Measurements from ENCODE around the gene CDC27. TPM values are rescaled to one million over a fixed set of nuclear protein-coding genes. Genes with fewer than 3 reads are reported as not detected.
"Not testable (repeated sequence)": the region's sequence is repeated elsewhere in the genome, so short reads cannot be mapped to it uniquely, and the experiment has no call there.

CDC27 gene
- total RNA-seq, 1 donor from 2014 or later = 73.7 TPM

DNA sequence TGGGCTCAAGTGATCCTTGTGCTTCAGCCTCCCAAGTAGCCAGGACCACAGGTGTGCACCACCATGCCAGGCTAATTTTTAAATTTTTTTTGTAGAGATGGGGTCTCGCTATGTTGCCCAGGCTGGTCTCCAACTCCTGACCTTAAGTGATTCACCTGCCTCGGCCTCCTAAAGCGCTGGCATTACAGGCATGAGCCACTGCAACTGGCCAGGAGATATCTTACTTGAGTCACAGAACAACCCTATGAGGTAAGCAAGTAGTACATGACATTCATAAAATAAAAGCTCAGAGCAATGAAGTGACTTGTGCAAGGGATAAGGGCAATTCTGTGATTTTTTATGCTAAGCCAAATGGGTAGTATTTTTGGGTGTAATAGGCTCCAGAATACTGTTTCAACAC lies 57.3 kb downstream of the CDC27 start:
- no peaks in the 10 kb centered on the region for H3K27me3 ChIP-seq (ENCODE audit: control insufficient read depth, insufficient read depth, low read length)
- no peak overlapping the region for H3K4me3 ChIP-seq (ENCODE audit: low read depth, low read length)
- TF ChIP-seq, protein P1, sequence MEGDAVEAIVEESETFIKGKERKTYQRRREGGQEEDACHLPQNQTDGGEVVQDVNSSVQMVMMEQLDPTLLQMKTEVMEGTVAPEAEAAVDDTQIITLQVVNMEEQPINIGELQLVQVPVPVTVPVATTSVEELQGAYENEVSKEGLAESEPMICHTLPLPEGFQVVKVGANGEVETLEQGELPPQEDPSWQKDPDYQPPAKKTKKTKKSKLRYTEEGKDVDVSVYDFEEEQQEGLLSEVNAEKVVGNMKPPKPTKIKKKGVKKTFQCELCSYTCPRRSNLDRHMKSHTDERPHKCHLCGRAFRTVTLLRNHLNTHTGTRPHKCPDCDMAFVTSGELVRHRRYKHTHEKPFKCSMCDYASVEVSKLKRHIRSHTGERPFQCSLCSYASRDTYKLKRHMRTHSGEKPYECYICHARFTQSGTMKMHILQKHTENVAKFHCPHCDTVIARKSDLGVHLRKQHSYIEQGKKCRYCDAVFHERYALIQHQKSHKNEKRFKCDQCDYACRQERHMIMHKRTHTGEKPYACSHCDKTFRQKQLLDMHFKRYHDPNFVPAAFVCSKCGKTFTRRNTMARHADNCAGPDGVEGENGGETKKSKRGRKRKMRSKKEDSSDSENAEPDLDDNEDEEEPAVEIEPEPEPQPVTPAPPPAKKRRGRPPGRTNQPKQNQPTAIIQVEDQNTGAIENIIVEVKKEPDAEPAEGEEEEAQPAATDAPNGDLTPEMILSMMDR (IDR thresholded peaks at IDR 0.05; ENCODE audit: insufficient read depth, low read length, severe bottlenecking) = no peak
- FAIRE-seq (no peak), DNase-seq (ENCODE audit: low read depth) (no peak)
- H3K36me3 ChIP-seq (ENCODE audit: control insufficient read depth, insufficient read depth, low read length) = peaks cover 4% of the 10 kb centered on the region

DNA sequence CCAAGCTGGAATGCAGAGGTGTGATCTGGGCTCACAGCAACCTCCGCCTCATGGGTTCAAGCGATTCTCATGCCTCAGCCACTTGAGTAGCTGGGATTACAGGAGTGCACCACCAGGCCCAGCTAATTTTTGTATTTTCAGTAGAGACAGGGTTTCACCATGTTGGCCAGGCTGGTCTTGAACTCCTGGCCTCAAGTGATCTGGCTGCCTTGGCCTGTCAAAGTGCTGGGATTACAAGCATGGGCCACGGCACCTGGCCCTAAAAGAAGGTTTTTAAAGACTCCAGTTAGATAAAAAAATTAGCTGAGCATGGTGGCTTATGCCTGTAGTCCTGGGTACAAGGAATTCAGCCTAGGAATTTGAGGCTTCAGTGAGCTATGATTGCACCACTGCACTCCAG lies 62.3 kb downstream of the CDC27 start:
- FAIRE-seq; H3K27me3 ChIP-seq (ENCODE audit: control insufficient read depth, insufficient read depth, low read length); H3K4me3 ChIP-seq (ENCODE audit: low read depth, low read length); H3K36me3 ChIP-seq (ENCODE audit: control insufficient read depth, insufficient read depth, low read length); DNase-seq (ENCODE audit: low read depth): not testable (repeated sequence)

DNA sequence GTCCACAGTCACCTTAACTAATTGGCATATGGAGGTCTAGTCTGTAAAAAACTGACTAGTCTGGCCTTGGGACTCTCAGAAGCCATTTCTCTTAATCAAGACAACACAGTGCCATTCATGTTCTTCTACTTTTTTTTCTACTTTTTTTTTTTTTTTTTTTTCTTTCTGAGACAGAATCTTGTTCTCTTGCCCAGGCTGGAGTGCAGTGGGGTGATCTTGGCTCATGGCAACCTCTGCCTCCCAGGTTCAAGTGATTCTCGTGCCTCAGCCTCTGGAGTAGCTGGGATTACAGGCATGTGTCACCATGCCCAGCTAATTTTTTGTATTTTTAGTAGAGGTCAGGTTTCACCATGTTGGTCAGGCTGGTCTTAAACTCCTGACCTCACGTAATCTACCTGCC lies 65.8 kb downstream of the CDC27 start:
- H3K4me3 ChIP-seq (ENCODE audit: low read depth, low read length); H3K27me3 ChIP-seq (ENCODE audit: control insufficient read depth, insufficient read depth, low read length); DNase-seq (ENCODE audit: low read depth); FAIRE-seq; H3K36me3 ChIP-seq (ENCODE audit: control insufficient read depth, insufficient read depth, low read length): not testable (repeated sequence)

DNA sequence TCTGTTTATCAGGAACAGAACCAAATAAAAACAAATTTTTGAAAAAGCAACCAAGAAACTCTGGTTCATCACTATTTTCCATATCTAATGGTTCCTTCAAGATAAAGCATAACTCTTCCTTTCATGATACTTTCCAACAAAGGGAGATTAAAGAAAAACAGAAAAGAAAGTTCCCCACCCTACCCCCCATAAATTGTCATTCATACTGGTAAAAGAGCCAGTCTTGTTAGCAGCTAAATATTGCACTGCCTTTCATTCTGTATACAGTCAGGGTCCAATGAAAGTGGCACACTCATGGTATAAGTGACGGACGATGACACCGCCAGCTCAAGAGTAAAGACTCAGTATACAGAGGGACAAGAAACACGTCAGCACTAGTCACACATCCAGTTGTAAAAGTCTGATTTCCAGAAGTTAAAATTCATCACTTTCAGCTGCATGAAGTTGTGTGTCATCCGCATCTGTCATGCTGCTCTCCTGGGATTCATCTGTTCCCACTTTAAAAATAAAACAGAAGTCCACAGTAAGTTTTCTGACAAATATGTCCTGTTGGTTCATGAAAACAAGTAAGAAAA lies 68.5 kb downstream of the CDC27 start:
- TF ChIP-seq, protein P1 (IDR thresholded peaks at IDR 0.05; ENCODE audit: insufficient read depth, low read length, severe bottlenecking) = no peak
- DNase-seq (ENCODE audit: low read depth) (peak; percentile 36), FAIRE-seq (no peak)
- no peak overlapping the region for H3K4me3 ChIP-seq (ENCODE audit: low read depth, low read length)
- no peaks in the 10 kb centered on the region for H3K36me3 ChIP-seq (ENCODE audit: control insufficient read depth, insufficient read depth, low read length)
- H3K27me3 ChIP-seq (ENCODE audit: control insufficient read depth, insufficient read depth, low read length) = no peaks in the 10 kb centered on the region

DNA sequence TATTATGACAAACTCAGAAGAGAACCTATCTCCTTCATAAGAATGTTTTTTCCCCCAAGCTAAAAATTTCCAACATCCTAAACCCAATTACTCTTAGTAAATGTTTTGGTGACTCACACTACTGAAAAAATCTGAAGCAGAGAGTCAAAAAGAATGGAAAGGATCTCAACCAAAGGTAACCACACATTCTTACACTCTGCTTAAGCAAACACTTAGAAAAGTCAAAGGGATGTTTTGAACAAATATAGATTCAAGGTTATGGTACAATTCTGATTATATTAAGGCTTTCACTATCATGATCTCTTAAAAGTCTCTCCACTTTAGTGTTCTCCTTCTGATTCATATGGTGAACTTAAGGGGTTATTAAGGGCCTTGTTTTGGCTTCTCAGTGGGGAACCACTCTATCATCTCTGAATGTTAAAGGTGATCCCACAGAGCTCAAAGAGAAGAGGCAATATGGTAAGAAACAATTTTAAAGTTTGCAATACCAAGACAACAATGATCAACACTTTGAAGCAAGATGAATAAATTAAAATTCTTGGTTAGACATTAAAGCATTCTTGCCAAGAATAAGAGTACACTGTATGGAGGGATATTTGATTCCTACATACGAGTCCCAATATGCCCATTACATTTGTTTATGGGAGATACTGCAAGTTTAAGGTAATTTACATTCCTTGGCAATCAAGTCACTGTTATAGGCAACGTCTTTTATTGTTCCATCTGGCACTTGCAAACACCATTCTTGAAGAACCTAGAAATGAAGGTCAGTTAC lies 69.2 kb downstream of the CDC27 start:
- no peaks in the 10 kb centered on the region for H3K27me3 ChIP-seq (ENCODE audit: control insufficient read depth, insufficient read depth, low read length)
- TF ChIP-seq, protein P1 (IDR thresholded peaks at IDR 0.05; ENCODE audit: insufficient read depth, low read length, severe bottlenecking) = no peak
- H3K4me3 ChIP-seq (ENCODE audit: low read depth, low read length) = no peak overlapping the region
- no peak for FAIRE-seq
- no peaks in the 10 kb centered on the region for H3K36me3 ChIP-seq (ENCODE audit: control insufficient read depth, insufficient read depth, low read length)
- DNase-seq (ENCODE audit: low read depth) = peak; percentile 51

DNA sequence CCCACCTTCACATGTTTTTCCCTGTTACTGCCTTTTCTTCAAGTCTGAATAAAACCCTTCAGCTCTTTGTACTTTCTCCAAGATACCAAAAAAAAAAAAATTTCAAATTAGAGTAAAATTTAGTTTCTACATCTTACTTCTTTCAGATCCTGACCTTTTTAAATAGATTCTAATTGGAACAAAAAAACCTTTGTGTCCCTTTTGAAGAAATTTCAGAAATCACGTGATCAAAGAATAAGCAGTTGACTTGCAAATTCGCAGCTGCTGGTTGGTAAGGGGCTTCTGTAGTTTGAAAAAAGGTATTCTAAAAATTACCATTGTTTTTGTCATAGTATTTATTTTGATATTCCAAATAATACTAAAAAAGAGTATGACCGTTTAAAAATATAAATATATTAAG lies 71.7 kb downstream of the CDC27 start:
- DNase-seq (ENCODE audit: low read depth) = no peak
- H3K4me3 ChIP-seq (ENCODE audit: low read depth, low read length) = no peak overlapping the region
- FAIRE-seq = no peak
- no peaks in the 10 kb centered on the region for H3K36me3 ChIP-seq (ENCODE audit: control insufficient read depth, insufficient read depth, low read length)
- H3K27me3 ChIP-seq (ENCODE audit: control insufficient read depth, insufficient read depth, low read length) = no peaks in the 10 kb centered on the region
- TF ChIP-seq, protein P1 (IDR thresholded peaks at IDR 0.05; ENCODE audit: insufficient read depth, low read length, severe bottlenecking) = no peak

DNA sequence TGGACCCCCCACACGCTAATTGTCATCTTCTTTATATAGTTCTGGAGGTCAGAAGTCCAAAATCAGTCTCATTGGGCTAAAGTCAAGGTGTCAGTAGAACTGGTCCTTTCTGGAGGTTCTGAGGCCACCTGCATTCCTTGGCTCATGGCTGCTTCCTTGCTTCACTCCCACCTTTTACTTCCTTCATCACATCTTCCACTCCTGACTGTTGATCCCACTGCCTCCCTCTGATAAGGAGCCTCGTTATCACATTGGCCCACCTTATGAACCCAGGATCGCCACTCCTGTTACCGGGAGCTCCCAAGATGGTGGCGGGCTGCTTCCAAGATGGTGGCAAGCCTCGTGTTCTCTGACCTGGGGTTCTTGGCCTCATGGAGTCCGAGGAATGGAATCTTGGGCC lies 83.0 kb downstream of the CDC27 start:
- H3K27me3 ChIP-seq (ENCODE audit: control insufficient read depth, insufficient read depth, low read length) = no peaks in the 10 kb centered on the region
- DNase-seq (ENCODE audit: low read depth) (no peak), FAIRE-seq (no peak)
- no peak overlapping the region for H3K4me3 ChIP-seq (ENCODE audit: low read depth, low read length)
- no peaks in the 10 kb centered on the region for H3K36me3 ChIP-seq (ENCODE audit: control insufficient read depth, insufficient read depth, low read length)
- TF ChIP-seq, protein P1 (IDR thresholded peaks at IDR 0.05; ENCODE audit: insufficient read depth, low read length, severe bottlenecking) = no peak

DNA sequence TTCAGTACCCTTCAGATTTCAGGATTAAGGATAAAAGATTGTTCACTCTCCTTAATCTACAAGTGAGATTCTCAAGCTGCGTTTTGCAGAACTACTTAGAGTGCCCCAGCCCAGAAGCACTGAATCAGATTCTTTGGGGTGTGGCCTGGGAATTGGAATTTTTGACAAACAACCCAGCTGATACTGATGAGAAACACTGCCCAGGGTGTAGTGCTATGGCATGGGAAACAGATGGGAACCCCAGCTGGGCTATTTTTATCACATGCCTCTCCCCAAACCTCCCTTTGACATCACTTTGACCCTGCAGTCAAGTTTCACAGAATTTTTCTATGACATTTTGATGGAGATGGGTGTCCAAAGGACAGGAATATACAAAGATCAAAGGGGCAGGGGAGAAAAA lies 83.8 kb downstream of the CDC27 start:
- not testable (repeated sequence) for H3K27me3 ChIP-seq (ENCODE audit: control insufficient read depth, insufficient read depth, low read length); H3K36me3 ChIP-seq (ENCODE audit: control insufficient read depth, insufficient read depth, low read length); FAIRE-seq; H3K4me3 ChIP-seq (ENCODE audit: low read depth, low read length); DNase-seq (ENCODE audit: low read depth)

All from bronchial epithelial cell (primary cell).